ENCODE results near the gene HOXB5.

HOXB5 gene

GRCh38 chr17:48563385-48563838 is 30.2 kb downstream of the HOXB5 start:
- peak; percentile 50 for DNase-seq
- Mint-ChIP-seq H3K9me3 (no peaks in the 10 kb centered on the region), H3K27me3 (ENCODE audit: low read depth, poor library complexity) (peaks cover 4% of the 10 kb centered on the region), H3K36me3 (ENCODE audit: low read depth) (peaks cover 38% of the 10 kb centered on the region), H3K4me1 (peaks cover 56% of the 10 kb centered on the region), H3K27ac (peak overlapping the region; percentile 100), H3K4me3 (peak overlapping the region; percentile 87)
- TF ChIP-seq CTCF (IDR thresholded peaks at IDR 0.05) = no peak

DNA sequence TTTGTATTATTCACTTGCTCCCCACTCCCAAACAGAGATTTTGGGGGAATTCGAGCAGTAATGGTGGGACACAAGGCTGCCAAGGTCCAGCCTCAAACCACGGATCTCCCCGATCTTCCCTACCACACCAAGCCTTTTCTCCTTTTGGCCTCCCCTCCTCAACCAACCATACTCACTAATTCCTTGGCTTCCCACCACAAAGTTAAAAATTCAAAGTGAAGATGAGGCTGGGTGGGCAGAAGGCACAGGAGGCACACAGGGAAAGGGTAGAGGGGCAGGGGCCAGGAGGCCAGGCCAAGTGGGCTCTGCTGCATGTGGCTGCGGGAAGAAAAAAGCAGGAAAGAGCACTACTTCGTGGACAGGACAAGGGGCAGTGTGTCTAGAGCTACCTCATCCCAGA is 30.6 kb downstream of the HOXB5 start:
- peak overlapping the region; percentile 87 for H3K4me3 Mint-ChIP-seq
- no peak for DNase-seq
- TF ChIP-seq CTCF (IDR thresholded peaks at IDR 0.05) = no peak
- peaks cover 61% of the 10 kb centered on the region for H3K4me1 Mint-ChIP-seq
- peaks cover 4% of the 10 kb centered on the region for H3K27me3 Mint-ChIP-seq (ENCODE audit: low read depth, poor library complexity)
- peaks cover 43% of the 10 kb centered on the region for H3K36me3 Mint-ChIP-seq (ENCODE audit: low read depth)
- H3K27ac Mint-ChIP-seq = peak overlapping the region; percentile 100
- H3K9me3 Mint-ChIP-seq = no peaks in the 10 kb centered on the region

DNA sequence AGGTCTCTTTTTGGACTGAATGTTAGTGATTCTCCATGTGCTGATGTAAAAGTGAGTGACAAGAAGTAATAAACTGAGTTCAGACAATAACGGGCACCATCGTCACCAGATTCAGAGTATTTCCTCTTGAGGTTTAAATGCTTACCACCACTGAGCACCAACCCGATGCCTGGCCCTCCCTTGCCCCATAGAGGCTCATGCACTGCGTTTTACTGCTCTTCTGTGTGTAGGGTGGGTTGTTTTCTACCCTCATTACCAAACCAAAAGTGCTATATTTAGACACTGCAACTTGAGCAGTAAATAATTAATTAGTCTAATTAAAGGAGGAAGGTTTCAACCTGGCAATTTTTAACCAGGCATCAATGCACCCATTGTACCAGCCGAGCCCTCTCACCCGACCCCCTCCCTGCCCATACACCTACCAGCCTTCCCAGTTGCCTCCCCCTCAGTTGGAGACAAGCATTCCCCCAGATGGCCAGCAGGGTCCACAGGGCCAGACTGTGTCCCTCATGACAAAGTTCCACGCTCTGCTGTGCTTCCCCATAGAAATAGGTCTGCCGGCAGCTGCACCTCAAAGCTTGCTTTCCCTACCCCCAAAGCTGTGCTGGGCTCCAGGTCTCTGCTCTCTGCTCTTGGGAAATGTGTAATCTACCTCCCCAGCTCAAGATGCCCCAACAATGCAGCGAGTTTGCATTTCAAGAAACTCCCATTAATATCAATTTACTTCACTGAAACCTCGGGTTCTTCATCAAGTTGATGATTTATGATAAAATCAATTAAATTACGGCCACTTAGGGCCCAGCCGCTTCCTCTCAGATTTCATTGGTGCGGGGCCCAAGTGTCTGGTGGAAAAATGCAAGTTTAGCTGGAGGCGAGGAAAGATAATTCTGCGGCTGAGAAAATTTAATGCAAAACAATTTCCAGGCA is 31.4 kb downstream of the HOXB5 start:
- Mint-ChIP-seq H3K4me1 (peaks cover 69% of the 10 kb centered on the region), H3K27ac (peak overlapping the region; percentile 100), H3K4me3 (peak overlapping the region; percentile 87), H3K36me3 (ENCODE audit: low read depth) (peaks cover 44% of the 10 kb centered on the region), H3K9me3 (no peaks in the 10 kb centered on the region), H3K27me3 (ENCODE audit: low read depth, poor library complexity) (peaks cover 4% of the 10 kb centered on the region)
- peak; percentile 59 for DNase-seq
- TF ChIP-seq CTCF (IDR thresholded peaks at IDR 0.05) = peak; percentile 31

DNA sequence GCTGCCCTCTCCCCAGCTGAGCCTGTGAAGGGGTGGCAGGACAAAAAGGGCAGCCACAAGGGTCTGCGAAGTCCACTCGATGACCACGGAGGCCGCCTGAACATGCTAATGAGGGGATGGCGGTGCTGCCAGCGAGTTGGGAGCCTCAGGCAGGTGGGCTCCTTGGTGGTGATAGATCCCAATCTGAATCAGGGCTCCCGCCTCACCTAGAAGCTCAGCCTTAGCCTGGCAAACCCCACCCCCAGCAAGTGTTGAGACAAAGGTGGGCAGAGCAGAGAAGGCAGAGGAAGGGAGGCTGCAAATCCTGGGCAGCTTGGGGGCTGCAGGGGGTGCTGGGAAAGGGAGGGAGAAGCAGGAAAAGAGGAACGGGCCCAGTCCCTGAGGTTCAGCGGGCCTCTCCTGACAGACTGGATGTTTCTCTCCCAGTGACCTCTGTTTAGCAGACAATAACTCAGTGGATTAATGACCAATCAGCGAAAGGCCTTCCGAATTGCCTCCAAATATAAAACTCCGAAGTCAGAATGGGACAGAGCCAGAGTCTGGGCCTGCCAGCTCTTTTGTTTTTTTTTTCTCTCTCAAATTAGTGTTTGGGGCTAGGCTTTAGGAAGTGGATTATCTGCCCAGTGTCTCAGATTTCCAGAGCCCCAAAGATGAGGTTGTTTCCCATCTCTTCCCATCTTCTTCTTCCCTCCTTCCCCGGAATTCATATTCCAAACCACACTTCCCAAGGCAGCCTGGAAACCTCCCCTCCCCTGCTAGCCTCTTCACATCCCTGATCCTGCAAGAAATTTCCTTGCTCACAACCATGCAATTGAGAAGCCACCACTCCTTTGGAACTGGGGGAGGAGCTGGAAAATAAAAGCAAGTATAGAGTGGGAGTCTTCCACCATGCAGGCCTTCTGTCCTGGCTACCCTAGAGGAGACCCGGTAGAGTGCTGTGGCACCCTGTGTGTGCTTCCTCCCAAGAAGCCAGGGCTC is 33.5 kb downstream of the HOXB5 start:
- Mint-ChIP-seq H3K27me3 (ENCODE audit: low read depth, poor library complexity) (peaks cover 4% of the 10 kb centered on the region), H3K27ac (peak overlapping the region; percentile 100), H3K9me3 (no peaks in the 10 kb centered on the region), H3K4me3 (peak overlapping the region; percentile 87), H3K4me1 (peaks cover 89% of the 10 kb centered on the region), H3K36me3 (ENCODE audit: low read depth) (peaks cover 48% of the 10 kb centered on the region)
- DNase-seq = peak; percentile 38
- TF ChIP-seq CTCF (IDR thresholded peaks at IDR 0.05) = no peak

DNA sequence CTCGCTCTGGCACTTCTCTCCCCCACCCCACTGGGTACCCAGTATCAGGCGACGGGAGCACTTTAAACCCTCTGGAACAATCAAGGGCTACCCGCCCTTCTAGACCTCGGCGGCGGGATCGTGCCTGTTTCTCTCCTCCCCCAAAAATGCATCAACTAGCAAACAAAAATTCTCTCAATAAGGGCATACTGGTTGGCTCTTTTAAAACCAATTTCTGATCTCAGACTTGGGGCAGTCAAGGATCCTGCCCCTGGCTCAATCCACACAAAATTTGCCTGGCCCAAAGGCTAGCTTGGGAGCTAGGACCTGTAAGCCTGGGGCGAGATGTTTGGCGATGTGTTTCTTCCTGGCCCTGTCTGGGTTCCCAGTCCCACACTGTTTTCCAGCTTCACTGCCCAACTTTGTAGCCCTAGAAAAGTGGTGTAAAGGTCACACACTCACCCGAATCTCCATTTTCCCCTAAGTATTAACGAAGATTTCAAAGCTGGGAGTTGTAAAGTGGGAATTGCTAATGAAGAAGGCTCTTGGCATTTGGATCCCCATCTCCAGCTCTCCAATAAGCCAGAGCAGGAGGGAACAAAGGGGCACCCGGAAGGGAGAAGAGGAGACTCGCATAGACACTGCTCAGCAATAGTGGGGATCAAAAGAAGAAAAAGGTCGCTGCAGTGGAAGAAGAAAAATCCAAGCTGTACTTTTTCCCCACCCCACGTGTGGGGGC is 34.3 kb downstream of the HOXB5 start:
- Mint-ChIP-seq H3K27ac (peak overlapping the region; percentile 100), H3K4me3 (peak overlapping the region; percentile 87), H3K36me3 (ENCODE audit: low read depth) (peaks cover 52% of the 10 kb centered on the region), H3K4me1 (peaks cover 96% of the 10 kb centered on the region), H3K27me3 (ENCODE audit: low read depth, poor library complexity) (peaks cover 4% of the 10 kb centered on the region), H3K9me3 (no peaks in the 10 kb centered on the region)
- TF ChIP-seq CTCF (IDR thresholded peaks at IDR 0.05) = no peak
- DNase-seq = no peak
